Kidney (tissue), 14 donors: ENCODE measurements around the gene OR14J1. TPM values are rescaled to one million over a fixed set of nuclear protein-coding genes. Genes with fewer than 3 reads are reported as not detected.
"Not testable (repeated sequence)": the region's sequence is repeated elsewhere in the genome, so short reads cannot be mapped to it uniquely, and the experiment has no call there.

Source experiments
- DNase-seq, 5 donors: peaks; one replicate each; pipeline ENCODE4 v3.0.0-alpha.2; 2013 to 2020
- FAIRE-seq: peaks from 2 replicates; lab custom pipeline; 2012; peaks lifted over from hg19 to GRCh38; lab: Jason Lieb, UNC
- H3K27ac ChIP-seq, 2 donors: one replicate each; pipeline ENCODE4 v1.7.0; 2013; ENCODE audit warnings: low read depth in 2 of 2, low read length in 2 of 2, inconsistent platforms in 1 of 2
- H3K27me3 ChIP-seq: one replicate; pipeline ENCODE4 v1.7.1; 2013; ENCODE audit warnings: low read length, inconsistent platforms; ENCODE audit not compliant: control insufficient read depth, insufficient read depth
- H3K36me3 ChIP-seq, 3 donors: one replicate each; pipeline versions ENCODE4 v1.7.0 to v1.7.1; 2013; ENCODE audit warnings: low read length in 3 of 3, control low read depth in 1 of 3, inconsistent platforms in 1 of 3; ENCODE audit not compliant: insufficient read depth in 3 of 3, control insufficient read depth in 2 of 3
- H3K4me1 ChIP-seq, 3 donors: one replicate each; pipeline versions ENCODE4 v1.7.0 to v1.7.1; 2013; ENCODE audit warnings: low read length in 3 of 3, inconsistent platforms in 1 of 3, low read depth in 1 of 3; ENCODE audit not compliant: control insufficient read depth in 2 of 3, insufficient read depth in 2 of 3
- H3K4me3 ChIP-seq, 3 donors: one replicate each; pipeline versions ENCODE4 v1.7.0 to v1.8.1; 2013; ENCODE audit warnings: low read length in 3 of 3, control low read depth in 1 of 3, inconsistent platforms in 1 of 3
- H3K9ac ChIP-seq, 3 donors: one replicate each; pipeline versions ENCODE4 v1.7.0 to v1.7.1; 2013; ENCODE audit warnings: low read length in 3 of 3, control low read depth in 1 of 3, inconsistent platforms in 1 of 3
- H3K9me3 ChIP-seq, 3 donors: one replicate each; pipeline versions ENCODE4 v1.7.0 to v1.7.1; 2013; ENCODE audit warnings: low read length in 3 of 3, control low read depth in 1 of 3, inconsistent platforms in 1 of 3; ENCODE audit not compliant: control insufficient read depth in 2 of 3, insufficient read depth in 1 of 3
- intact Hi-C: fragments of 100-400 bp; cut with DNase I; formaldehyde crosslinking; loops from one replicate; pipeline ENCODE4 v1.11.1; 2022
- polyA plus RNA-seq: library from polyadenylated mRNA; stranded (reverse); fragments of 350-450 nt; fragmentation: Illumina TruSeq; extraction: RNeasy Lipid Tissue Mini Kit (QIAGEN cat#74804); gene quantifications from one replicate; pipeline ENCODE4 v1.2.3, GENCODE V29; 2014; ENCODE audit warnings: low read depth, low replicate concordance; ENCODE audit not compliant: insufficient read depth
- total RNA-seq: library from RNA; stranded (reverse); fragmentation: NEBNext Ultra II Directional; extraction: Animal tissue kit (Norgen Biotek cat#: 25700); gene quantifications from one replicate; pipeline ENCODE4 v1.2.1, GENCODE V29; 2021
- TF ChIP-seq, protein P1 (sequence below): IDR thresholded peaks from 3 replicates; pipeline ENCODE4 v1.5.1; 2012; ENCODE audit warnings: mild to moderate bottlenecking, moderate library complexity, borderline replicate concordance; ENCODE audit not compliant: insufficient read depth; ENCODE audit errors: extremely low read depth
- donor health status: control.
- donor health status: control.
- donor health status: control.
- donor health status: control.
- donor health status: control.
- donor health status: DM: yes; HTN: yes; CAD: no.
- donor health status: Normal renal cell carcinoma (clear cell type).

The OR14J1 gene
- total and polyA plus RNA-seq, 2 donors from 2014 or later = not detected

GRCh38 chr6:29295623-29296022, 5.9 kb upstream of the OR14J1 start:
- TF ChIP-seq, protein P1, sequence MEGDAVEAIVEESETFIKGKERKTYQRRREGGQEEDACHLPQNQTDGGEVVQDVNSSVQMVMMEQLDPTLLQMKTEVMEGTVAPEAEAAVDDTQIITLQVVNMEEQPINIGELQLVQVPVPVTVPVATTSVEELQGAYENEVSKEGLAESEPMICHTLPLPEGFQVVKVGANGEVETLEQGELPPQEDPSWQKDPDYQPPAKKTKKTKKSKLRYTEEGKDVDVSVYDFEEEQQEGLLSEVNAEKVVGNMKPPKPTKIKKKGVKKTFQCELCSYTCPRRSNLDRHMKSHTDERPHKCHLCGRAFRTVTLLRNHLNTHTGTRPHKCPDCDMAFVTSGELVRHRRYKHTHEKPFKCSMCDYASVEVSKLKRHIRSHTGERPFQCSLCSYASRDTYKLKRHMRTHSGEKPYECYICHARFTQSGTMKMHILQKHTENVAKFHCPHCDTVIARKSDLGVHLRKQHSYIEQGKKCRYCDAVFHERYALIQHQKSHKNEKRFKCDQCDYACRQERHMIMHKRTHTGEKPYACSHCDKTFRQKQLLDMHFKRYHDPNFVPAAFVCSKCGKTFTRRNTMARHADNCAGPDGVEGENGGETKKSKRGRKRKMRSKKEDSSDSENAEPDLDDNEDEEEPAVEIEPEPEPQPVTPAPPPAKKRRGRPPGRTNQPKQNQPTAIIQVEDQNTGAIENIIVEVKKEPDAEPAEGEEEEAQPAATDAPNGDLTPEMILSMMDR = no peak

DNA sequence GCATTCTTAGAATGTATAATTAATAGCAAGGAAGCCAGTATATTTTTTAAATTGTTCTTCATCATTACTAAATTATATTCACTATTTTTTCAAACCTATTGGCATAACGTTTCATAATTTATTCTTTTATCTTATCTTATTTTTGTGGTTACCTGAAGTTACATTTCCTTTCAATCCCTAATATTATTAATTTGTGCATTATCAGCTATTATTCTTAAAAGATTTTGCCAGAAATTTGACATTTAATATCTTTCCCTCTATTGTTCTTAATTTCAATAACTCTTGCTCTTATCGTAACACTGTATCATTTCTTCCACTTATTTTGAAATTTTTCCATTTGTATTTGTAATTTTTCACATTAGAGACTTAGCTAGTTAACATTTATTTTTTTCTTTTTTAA, 18.4 kb downstream of the OR14J1 start:
- H3K27me3 ChIP-seq = no peaks in the 10 kb centered on the region
- TF ChIP-seq, protein P1 = no peak
- FAIRE-seq (no peak), DNase-seq (no peak)
- no peak overlapping the region for H3K27ac ChIP-seq
- no peak overlapping the region for H3K9ac ChIP-seq
- intact Hi-C loops = no loop called here
- H3K36me3 ChIP-seq = no peaks in the 10 kb centered on the region
- no peaks in the 10 kb centered on the region for H3K9me3 ChIP-seq
- H3K4me1 ChIP-seq = no peaks in the 10 kb centered on the region
- H3K4me3 ChIP-seq = no peak overlapping the region

More at GRCh38 chr6:29295623-29296022, 5.9 kb upstream of the OR14J1 start:
- no peaks in the 10 kb centered on the region for H3K27me3 ChIP-seq
- peak in 1 of 5 donors; percentile 53 for DNase-seq
- H3K4me3 ChIP-seq = no peak overlapping the region
- H3K9ac ChIP-seq = no peak overlapping the region
- H3K9me3 ChIP-seq = no peaks in the 10 kb centered on the region
- intact Hi-C loops = no loop called here
- H3K27ac ChIP-seq = no peak overlapping the region
- no peaks in the 10 kb centered on the region for H3K4me1 ChIP-seq
- FAIRE-seq = no peak
- no peaks in the 10 kb centered on the region for H3K36me3 ChIP-seq

GRCh38 chr6:29323332-29323731, 21.8 kb downstream of the OR14J1 start:
- H3K9ac ChIP-seq, H3K36me3 ChIP-seq, H3K27ac ChIP-seq, H3K4me3 ChIP-seq, FAIRE-seq, H3K9me3 ChIP-seq, intact Hi-C loops, DNase-seq, H3K27me3 ChIP-seq, H3K4me1 ChIP-seq: not testable (repeated sequence)

- TF ChIP-seq, protein P1 = no peak
- Histone ChIP-seq H3K9ac (no peak overlapping the region), H3K4me1 (no peaks in the 10 kb centered on the region), H3K36me3 (no peaks in the 10 kb centered on the region), H3K9me3 (no peaks in the 10 kb centered on the region), H3K4me3 (no peak overlapping the region), H3K27me3 (no peaks in the 10 kb centered on the region), H3K27ac (no peak overlapping the region)
- FAIRE-seq (no peak), DNase-seq (no peak)
- intact Hi-C loops = no loop called here
These were observed 24.3 kb downstream of the OR14J1 start for GRCh38 chr6:29325777-29326176.
